Activated CD4-positive, alpha-beta T cell treated with anti-CD3 and anti-CD28 coated beads, Interleukin-2, amount 10 ng/mL, durations not matched to agents 24 days and 14 days (primary cell): Measurements from ENCODE around the gene ANO9. TPM values are rescaled to one million over a fixed set of nuclear protein-coding genes. Genes with fewer than 3 reads are reported as not detected.

Experiments
- DNase-seq: peaks from one replicate; pipeline ENCODE4 v3.0.0; 2022
- H3K27ac Mint-ChIP-seq: one replicate; pipeline ENCODE4 v1.8.0; 2022; ENCODE audit warnings: mild to moderate bottlenecking, mixed read lengths
- H3K27me3 Mint-ChIP-seq: one replicate; pipeline ENCODE4 v1.8.0; 2022; ENCODE audit warnings: mixed read lengths
- H3K36me3 Mint-ChIP-seq: one replicate; pipeline ENCODE4 v1.8.0; 2022; ENCODE audit warnings: low read depth, mild to moderate bottlenecking, mixed read lengths
- H3K4me1 Mint-ChIP-seq: one replicate; pipeline ENCODE4 v1.8.0; 2021; ENCODE audit warnings: mixed read lengths
- H3K4me3 Mint-ChIP-seq: one replicate; pipeline ENCODE4 v1.8.0; 2022; ENCODE audit warnings: mild to moderate bottlenecking, moderate library complexity, mixed read lengths
- H3K9me3 Mint-ChIP-seq: one replicate; pipeline ENCODE4 v1.8.0; 2021; ENCODE audit warnings: mixed read lengths
- intact Hi-C: fragments of 100-400 bp; cut with micrococcal nuclease; formaldehyde crosslinking; loops from one replicate; pipeline ENCODE4 v1.15.1; 2023
- total RNA-seq: library from RNA; stranded (reverse); gene quantifications from 2 replicates; pipeline ENCODE4 v1.2.3, GENCODE V29; 2022

Gene ANO9
- total RNA-seq, 1 donor from 2014 or later, result 36.9 TPM

DNA sequence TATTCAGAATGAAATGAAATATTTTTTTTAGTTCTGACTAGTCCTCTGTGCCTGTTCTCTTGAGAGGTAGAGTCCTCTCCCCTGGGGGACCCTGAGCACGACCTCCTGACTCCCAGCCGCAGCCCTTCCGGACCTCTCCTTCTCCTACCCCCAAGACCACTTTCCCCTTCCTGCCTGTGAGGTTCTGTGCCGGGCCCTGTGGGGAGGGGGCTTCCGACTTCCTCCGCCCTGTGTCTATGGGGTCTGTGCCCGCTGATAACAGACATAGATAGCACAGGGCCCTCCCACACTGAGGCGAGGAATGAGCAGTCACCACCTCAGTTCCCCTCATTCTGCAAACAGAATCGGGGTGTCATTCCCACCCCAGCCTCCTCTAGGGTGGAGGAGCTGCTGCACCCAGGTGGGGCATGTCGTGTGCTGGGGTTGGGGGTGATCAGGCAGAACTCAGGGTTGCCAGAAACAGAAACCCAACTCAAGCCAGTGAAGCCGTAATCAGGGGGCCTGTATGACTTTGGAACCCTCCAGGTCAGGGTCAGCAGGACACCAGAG, 59.7 kb downstream of the ANO9 start:
- Mint-ChIP-seq H3K27me3 (peaks cover 9% of the 10 kb centered on the region), H3K4me3 (no peak overlapping the region), H3K4me1 (peaks cover 2% of the 10 kb centered on the region), H3K27ac (no peak overlapping the region), H3K9me3 (no peaks in the 10 kb centered on the region), H3K36me3 (no peaks in the 10 kb centered on the region)
- no peak for DNase-seq
- intact Hi-C loops, result no loop called here

DNA sequence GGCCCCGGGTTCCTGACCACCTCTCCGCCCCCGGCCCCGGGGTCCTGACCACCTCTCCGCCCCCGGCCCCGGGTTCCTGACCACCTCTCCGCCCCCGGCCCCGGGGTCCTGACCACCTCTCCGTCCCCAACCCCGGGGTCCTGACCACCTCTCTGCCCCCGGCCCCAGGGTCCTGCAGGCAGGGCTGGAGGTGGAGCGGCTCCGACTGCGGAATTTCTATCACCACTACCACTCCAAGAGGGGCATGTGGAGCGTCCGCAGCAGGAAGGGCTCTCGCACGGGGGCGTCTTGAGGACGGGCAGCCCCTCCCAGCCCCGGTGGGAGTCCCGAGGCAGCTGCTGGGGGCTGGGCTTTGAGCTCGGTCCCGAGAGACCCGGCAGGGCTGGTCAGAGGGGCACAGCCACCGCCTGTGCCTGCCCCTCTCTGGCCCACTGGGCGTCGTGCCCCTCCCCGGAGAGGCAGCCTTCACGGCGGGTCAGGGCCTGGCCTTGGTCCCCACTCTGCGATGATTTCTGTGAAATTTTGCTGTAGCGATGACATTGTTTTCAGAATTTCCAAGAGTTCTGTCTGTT, 60.2 kb downstream of the ANO9 start:
- Mint-ChIP-seq H3K27me3 (peaks cover 6% of the 10 kb centered on the region), H3K4me1 (peaks cover 2% of the 10 kb centered on the region), H3K36me3 (no peaks in the 10 kb centered on the region), H3K27ac (no peak overlapping the region), H3K4me3 (no peak overlapping the region), H3K9me3 (no peaks in the 10 kb centered on the region)
- intact Hi-C loops, result no loop called here
- no peak for DNase-seq

DNA sequence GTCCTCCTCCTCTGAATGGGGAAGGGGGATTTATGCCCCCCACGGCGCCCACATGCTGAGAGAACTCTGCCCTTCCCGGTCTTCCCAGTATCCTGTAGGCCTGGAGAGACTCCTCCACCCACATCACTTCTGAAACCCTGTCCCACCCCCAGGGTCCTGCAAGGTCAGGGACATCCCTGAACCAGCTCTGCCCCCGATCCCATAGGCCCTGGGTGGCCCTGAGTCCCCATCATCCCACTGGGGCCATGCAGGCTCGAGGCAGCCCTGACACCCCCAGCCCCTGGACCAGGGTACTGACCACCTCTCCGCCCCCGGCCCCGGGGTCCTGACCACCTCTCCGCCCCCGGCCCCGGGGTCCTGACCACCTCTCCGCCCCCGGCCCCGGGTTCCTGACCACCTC, 60.8 kb downstream of the ANO9 start:
- Mint-ChIP-seq H3K4me3 (no peak overlapping the region), H3K4me1 (peaks cover 2% of the 10 kb centered on the region), H3K27me3 (peaks cover 5% of the 10 kb centered on the region), H3K36me3 (no peaks in the 10 kb centered on the region), H3K27ac (no peak overlapping the region), H3K9me3 (no peaks in the 10 kb centered on the region)
- intact Hi-C loops, result no loop called here
- no peak for DNase-seq

DNA sequence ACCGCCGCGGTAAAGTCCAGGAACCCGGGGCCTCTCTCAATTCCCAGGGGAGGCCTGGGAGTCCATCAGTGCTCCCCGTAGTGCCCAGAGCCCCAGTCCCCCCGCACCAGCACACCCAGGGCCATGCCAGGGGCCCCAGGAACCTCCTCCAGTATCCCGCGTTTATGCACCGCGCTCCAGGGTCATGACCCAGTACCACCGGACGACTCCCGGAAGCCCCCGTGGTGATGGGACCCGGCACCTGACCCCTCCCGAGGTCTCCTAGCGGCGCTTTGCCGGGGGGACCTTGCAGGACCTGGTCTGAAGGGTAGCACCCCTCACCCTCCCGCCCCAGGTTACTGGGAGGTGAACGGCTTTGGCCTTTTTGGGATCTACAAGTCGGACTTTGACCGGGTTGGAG, 61.3 kb downstream of the ANO9 start:
- DNase-seq, result no peak
- intact Hi-C loops, result no loop called here
- Mint-ChIP-seq H3K27me3 (peaks cover 5% of the 10 kb centered on the region), H3K4me1 (peaks cover 2% of the 10 kb centered on the region), H3K9me3 (no peaks in the 10 kb centered on the region), H3K4me3 (no peak overlapping the region), H3K27ac (no peak overlapping the region), H3K36me3 (no peaks in the 10 kb centered on the region)

DNA sequence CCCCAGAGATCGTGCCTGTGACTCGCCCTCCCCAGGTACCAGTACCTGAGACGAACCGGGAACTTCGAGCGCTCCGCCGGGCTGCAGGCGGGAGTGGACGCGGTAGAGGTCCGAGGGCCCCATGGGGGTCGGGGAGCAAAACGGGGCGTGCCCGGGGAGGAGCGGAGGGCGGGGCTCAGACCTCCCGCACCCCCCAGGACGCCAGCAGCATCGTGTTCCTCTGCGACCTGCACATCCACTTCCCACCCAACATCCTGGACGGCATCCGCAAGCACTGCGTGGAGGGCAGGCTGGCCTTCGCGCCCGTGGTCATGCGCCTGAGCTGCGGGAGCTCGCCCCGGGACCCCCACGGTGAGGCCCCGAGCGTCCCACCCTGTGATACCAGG, 61.7 kb downstream of the ANO9 start:
- Mint-ChIP-seq H3K4me1 (peaks cover 2% of the 10 kb centered on the region), H3K27ac (no peak overlapping the region), H3K27me3 (peaks cover 5% of the 10 kb centered on the region), H3K36me3 (no peaks in the 10 kb centered on the region), H3K9me3 (no peaks in the 10 kb centered on the region), H3K4me3 (no peak overlapping the region)
- intact Hi-C loops, result no loop called here
- DNase-seq, result no peak

GRCh38 chr11:379205-380094, 62.4 kb downstream of the ANO9 start:
- peaks cover 5% of the 10 kb centered on the region for H3K27me3 Mint-ChIP-seq
- H3K4me1 Mint-ChIP-seq, result peaks cover 2% of the 10 kb centered on the region
- H3K9me3 Mint-ChIP-seq, result no peaks in the 10 kb centered on the region
- H3K36me3 Mint-ChIP-seq, result no peaks in the 10 kb centered on the region
- no peak overlapping the region for H3K4me3 Mint-ChIP-seq
- no peak for DNase-seq
- no peak overlapping the region for H3K27ac Mint-ChIP-seq
- intact Hi-C loops, result no loop called here

DNA sequence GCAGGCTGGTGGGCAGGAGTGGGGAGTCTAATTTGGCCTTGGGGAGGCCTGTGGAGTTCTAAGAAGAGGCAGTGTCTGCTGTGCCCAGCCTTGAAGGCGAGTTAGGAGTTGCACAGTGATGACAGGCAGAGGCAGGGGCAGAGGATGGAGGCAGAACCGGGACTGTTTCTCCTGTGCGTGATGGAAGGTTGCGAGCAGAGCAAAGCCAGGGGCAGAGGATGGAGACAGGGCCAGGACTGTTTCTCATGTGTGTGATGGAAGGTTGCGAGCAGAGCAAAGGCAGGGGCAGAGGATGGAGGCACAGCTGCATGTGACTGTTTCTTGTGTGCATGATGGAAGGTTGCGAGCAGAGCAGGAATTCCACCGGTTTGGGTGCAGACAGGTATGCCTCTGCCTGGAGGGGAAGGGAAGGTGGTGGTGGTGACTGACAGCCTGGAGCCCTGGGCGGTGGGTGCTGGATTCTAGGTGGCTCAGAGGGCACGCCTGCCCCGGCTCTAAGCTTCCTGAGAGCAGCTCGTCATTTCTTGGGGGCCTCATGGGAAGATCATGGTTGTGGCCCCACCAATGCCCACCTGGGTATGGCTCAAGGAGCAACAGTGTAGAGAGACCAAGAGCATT, 63.8 kb downstream of the ANO9 start:
- intact Hi-C loops, result no loop called here
- Mint-ChIP-seq H3K36me3 (no peaks in the 10 kb centered on the region), H3K9me3 (peaks cover 7% of the 10 kb centered on the region), H3K4me3 (no peak overlapping the region), H3K27ac (no peak overlapping the region), H3K4me1 (peaks cover 4% of the 10 kb centered on the region), H3K27me3 (peaks cover 3% of the 10 kb centered on the region)
- no peak for DNase-seq

- Mint-ChIP-seq H3K27me3 (peaks cover 3% of the 10 kb centered on the region), H3K27ac (no peak overlapping the region), H3K9me3 (peaks cover 7% of the 10 kb centered on the region), H3K4me3 (no peak overlapping the region), H3K4me1 (peaks cover 4% of the 10 kb centered on the region), H3K36me3 (no peaks in the 10 kb centered on the region)
- no peak for DNase-seq
- intact Hi-C loops, result no loop called here
Measured at GRCh38 chr11:377174-377865, 64.5 kb downstream of the ANO9 start.

DNA sequence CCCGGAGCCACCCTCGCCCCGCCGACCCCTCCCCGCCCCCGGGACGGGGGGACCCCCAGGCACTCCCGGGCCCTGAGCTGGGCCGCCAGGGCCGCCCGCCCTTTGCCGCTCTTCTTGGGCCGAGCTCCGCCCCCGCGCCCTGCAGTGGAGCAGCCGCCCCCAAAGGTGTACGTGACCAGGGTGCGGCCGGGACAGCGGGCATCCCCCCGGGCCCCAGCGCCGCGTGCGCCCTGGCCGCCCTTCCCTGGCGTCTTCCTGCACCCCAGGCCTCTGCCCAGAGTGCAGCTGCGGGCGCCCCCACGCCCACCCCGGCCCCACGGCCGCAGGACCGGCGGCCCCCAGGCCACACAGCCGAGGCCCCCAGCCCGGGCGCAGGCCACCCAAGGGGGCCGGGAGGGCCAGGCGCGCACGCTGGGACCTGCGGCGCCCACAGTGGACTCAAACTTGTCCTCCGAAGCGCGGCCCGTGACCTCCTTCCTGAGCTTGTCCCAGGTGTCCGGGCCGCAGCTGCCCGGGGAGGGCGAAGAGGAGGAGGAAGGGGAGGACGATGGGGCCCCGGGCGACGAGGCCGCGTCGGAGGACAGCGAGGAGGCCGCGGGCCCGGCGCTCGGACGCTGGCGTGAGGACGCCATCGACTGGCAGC, 65.2 kb downstream of the ANO9 start:
- Mint-ChIP-seq H3K4me3 (no peak overlapping the region), H3K27me3 (no peaks in the 10 kb centered on the region), H3K36me3 (peaks cover 2% of the 10 kb centered on the region), H3K4me1 (peaks cover 1% of the 10 kb centered on the region), H3K9me3 (peaks cover 7% of the 10 kb centered on the region), H3K27ac (no peak overlapping the region)
- DNase-seq, result no peak
- intact Hi-C loops, result no loop called here

DNA sequence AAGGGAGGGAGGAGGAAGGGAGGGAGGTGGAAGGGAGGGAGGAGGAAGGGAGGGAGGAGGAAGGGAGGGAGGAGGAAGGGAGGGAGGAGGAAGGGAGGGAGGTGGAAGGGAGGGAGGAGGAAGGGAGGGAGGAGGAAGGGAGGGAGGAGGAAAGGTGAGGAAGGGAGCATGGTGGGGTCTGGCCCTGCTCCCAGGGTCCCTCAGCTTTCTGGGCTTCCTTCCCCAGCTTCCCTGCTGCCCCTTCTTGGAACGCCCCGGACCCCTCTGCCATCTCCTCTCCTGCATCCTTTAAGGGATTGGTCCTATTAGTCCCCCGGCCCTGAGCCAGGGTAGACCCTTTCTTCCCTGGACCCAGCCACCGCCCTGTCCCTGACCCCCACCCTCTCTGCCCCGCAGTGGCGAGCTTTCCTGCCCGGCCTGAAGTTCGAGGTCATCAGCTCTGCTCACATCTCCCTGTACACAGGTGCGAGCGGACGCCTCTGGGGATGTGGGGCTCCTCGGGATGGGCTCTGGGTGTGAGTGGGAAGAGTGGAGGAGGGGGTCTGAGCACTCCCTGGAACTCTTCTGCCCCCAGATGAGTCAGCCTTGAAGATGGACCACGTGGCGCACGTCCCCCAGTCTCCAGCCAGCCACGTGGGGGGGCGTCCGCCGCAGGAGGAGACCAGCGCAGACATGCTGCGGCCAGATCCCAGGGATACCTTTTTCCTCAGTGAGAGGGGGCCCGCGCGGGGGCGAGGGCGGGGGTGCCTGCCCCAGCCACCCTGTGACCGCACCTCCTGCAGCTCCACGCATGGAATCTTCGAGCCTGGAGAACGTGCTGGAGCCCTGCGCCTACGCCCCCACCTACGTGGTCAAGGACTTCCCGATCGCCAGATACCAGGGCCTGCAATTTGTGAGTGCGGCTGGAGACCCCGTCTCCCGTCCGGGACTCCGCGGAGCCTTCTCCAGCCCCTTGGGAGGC, 66.5 kb downstream of the ANO9 start:
- Mint-ChIP-seq H3K4me3 (no peak overlapping the region), H3K27ac (no peak overlapping the region), H3K36me3 (peaks cover 2% of the 10 kb centered on the region)

GRCh38 chr11:373716-374551, 67.9 kb downstream of the ANO9 start:
- H3K9me3 Mint-ChIP-seq, result peaks cover 7% of the 10 kb centered on the region
- peaks cover 3% of the 10 kb centered on the region for H3K4me1 Mint-ChIP-seq
- peaks cover 2% of the 10 kb centered on the region for H3K36me3 Mint-ChIP-seq
- intact Hi-C loops, result no loop called here
- no peak overlapping the region for H3K4me3 Mint-ChIP-seq
- H3K27ac Mint-ChIP-seq, result peak overlapping the region; percentile 53
- no peak for DNase-seq
- H3K27me3 Mint-ChIP-seq, result peaks cover 13% of the 10 kb centered on the region

More for the DNA sequence above, 66.5 kb downstream of the ANO9 start:
- intact Hi-C loops, result no loop called here
- peaks cover 9% of the 10 kb centered on the region for H3K27me3 Mint-ChIP-seq
- no peak for DNase-seq
- peaks cover 3% of the 10 kb centered on the region for H3K4me1 Mint-ChIP-seq
- peaks cover 7% of the 10 kb centered on the region for H3K9me3 Mint-ChIP-seq
